H9 (cell line): Measurements from ENCODE around the gene KRT36. TPM values are rescaled to one million over a fixed set of nuclear protein-coding genes. Genes with fewer than 3 reads are reported as not detected.

ENCODE experiments used
- DNase-seq: peaks from one replicate; pipeline ENCODE4 v3.0.0-alpha.2; 2017
- H2AFZ ChIP-seq: one replicate; pipeline ENCODE4 v1.6.1; 2013; ENCODE audit warnings: mild to moderate bottlenecking, low read length, control low read depth, moderate library complexity
- H2AK5ac ChIP-seq: 2 replicates; pipeline ENCODE4 v1.6.1; 2013; ENCODE audit warnings: low read length, control low read depth, mixed read lengths; ENCODE audit not compliant: insufficient read length
- H2BK120ac ChIP-seq: one replicate; pipeline ENCODE4 v1.6.1; 2013; ENCODE audit warnings: low read depth, mild to moderate bottlenecking, low read length, control low read depth, inconsistent platforms; ENCODE audit not compliant: poor library complexity, severe bottlenecking
- H2BK12ac ChIP-seq: 2 replicates; pipeline ENCODE4 v1.6.1; 2013; ENCODE audit warnings: low read length, control low read depth, mixed read lengths, low read depth; ENCODE audit not compliant: insufficient read length
- H2BK15ac ChIP-seq: 2 replicates; pipeline ENCODE4 v1.6.1; 2013; ENCODE audit warnings: low read depth, low read length, control low read depth
- H2BK20ac ChIP-seq: one replicate; pipeline ENCODE4 v1.6.1; 2013; ENCODE audit warnings: low read depth, mild to moderate bottlenecking, low read length, control low read depth, inconsistent platforms; ENCODE audit not compliant: poor library complexity, severe bottlenecking
- H2BK5ac ChIP-seq: 2 replicates; pipeline ENCODE4 v1.6.1; 2013; ENCODE audit warnings: low read length, control low read depth, mixed read lengths; ENCODE audit not compliant: insufficient read length
- H3K14ac ChIP-seq: 2 replicates; pipeline ENCODE4 v1.6.1; 2013; ENCODE audit warnings: low read length, control low read depth; ENCODE audit not compliant: insufficient read depth
- H3K18ac ChIP-seq: 2 replicates; pipeline ENCODE4 v1.6.1; 2013; ENCODE audit warnings: low read depth, mild to moderate bottlenecking, mixed read lengths, low read length, control low read depth; ENCODE audit not compliant: insufficient read length
- H3K23ac ChIP-seq: 2 replicates; pipeline ENCODE4 v1.6.1; 2013; ENCODE audit warnings: low read length, control low read depth, mixed read lengths, low read depth; ENCODE audit not compliant: insufficient read length
- H3K23me2 ChIP-seq: 2 replicates; pipeline ENCODE4 v1.6.1; 2013; ENCODE audit warnings: low read depth, mild to moderate bottlenecking, mixed read lengths, low read length, control low read depth; ENCODE audit not compliant: insufficient read length, poor library complexity, severe bottlenecking
- H3K27ac ChIP-seq: 2 replicates; pipeline ENCODE4 v1.5.1; 2013; ENCODE audit warnings: low read length, control low read depth, mixed read lengths, low read depth; ENCODE audit not compliant: insufficient read length
- H3K27me3 ChIP-seq: 2 replicates; pipeline ENCODE4 v1.6.1; 2013; ENCODE audit warnings: low read length, control low read depth, inconsistent platforms; ENCODE audit not compliant: insufficient read depth
- H3K4ac ChIP-seq: 2 replicates; pipeline ENCODE4 v1.6.1; 2013; ENCODE audit warnings: low read depth, mild to moderate bottlenecking, control low read depth, inconsistent platforms, low read length, moderate library complexity
- H3K4me1 ChIP-seq: 2 replicates; pipeline ENCODE4 v1.6.1; 2013; ENCODE audit warnings: low read length, control low read depth, inconsistent platforms; ENCODE audit not compliant: insufficient read depth
- H3K4me2 ChIP-seq: 2 replicates; pipeline ENCODE4 v1.6.1; 2013; ENCODE audit warnings: low read length, control low read depth, mixed read lengths; ENCODE audit not compliant: insufficient read length, insufficient read depth
- H3K56ac ChIP-seq: 2 replicates; pipeline ENCODE4 v1.6.1; 2013; ENCODE audit warnings: low read depth, mild to moderate bottlenecking, mixed read lengths, low read length, control low read depth; ENCODE audit not compliant: insufficient read length
- H3K79me1 ChIP-seq: 2 replicates; pipeline ENCODE4 v1.6.1; 2013; ENCODE audit warnings: low read depth, mild to moderate bottlenecking, moderate library complexity, low read length, control low read depth, inconsistent platforms; ENCODE audit not compliant: insufficient read depth, poor library complexity, severe bottlenecking
- H3K79me2 ChIP-seq: 2 replicates; pipeline ENCODE4 v1.6.1; 2013; ENCODE audit warnings: low read length, control low read depth, inconsistent platforms; ENCODE audit not compliant: insufficient read depth
- H3K9ac ChIP-seq: 2 replicates; pipeline ENCODE4 v1.6.1; 2013; ENCODE audit warnings: low read length, control low read depth, mixed read lengths; ENCODE audit not compliant: insufficient read length; ENCODE audit errors: extremely low read depth
- H3K9me3 ChIP-seq: one replicate; pipeline ENCODE4 v1.6.1; 2013; ENCODE audit warnings: low read depth, low read length, inconsistent platforms; ENCODE audit not compliant: control insufficient read depth
- H3T11ph ChIP-seq: one replicate; pipeline ENCODE4 v1.6.1; 2013; ENCODE audit warnings: mild to moderate bottlenecking, low read length, control low read depth, inconsistent platforms
- H4K20me1 ChIP-seq: one replicate; pipeline ENCODE4 v1.6.1; 2013; ENCODE audit not compliant: control insufficient read depth, insufficient read length, insufficient read depth
- H4K5ac ChIP-seq: 2 replicates; pipeline ENCODE4 v1.6.1; 2013; ENCODE audit warnings: low read depth, mild to moderate bottlenecking, mixed read lengths, low read length, control low read depth; ENCODE audit not compliant: insufficient read length
- H4K8ac ChIP-seq: replicated peaks from 2 replicates; pipeline ENCODE4 v1.6.1; 2013; ENCODE audit warnings: low read length, control low read depth, mixed read lengths, low read depth; ENCODE audit not compliant: insufficient read length
- H4K91ac ChIP-seq: 2 replicates; pipeline ENCODE4 v1.6.1; 2013; ENCODE audit warnings: low read depth, mild to moderate bottlenecking, moderate library complexity, mixed read lengths, low read length, control low read depth; ENCODE audit not compliant: insufficient read length
- H3K27ac Mint-ChIP-seq, 3 experiments: 2 replicates in 2 of 3; 3 replicates in 1 of 3; pipeline ENCODE4 v1.8.0; 2020 to 2021; ENCODE audit warnings: mixed read lengths in 3 of 3, mild to moderate bottlenecking in 1 of 3, moderate library complexity in 1 of 3
- H3K27me3 Mint-ChIP-seq: 2 replicates; pipeline ENCODE4 v1.8.0; 2021; ENCODE audit warnings: low read depth, mild to moderate bottlenecking, moderate library complexity, mixed read lengths
- H3K36me3 Mint-ChIP-seq, 3 experiments: 2 replicates in 2 of 3; 3 replicates in 1 of 3; pipeline ENCODE4 v1.8.0; 2020 to 2021; ENCODE audit warnings: low read depth in 3 of 3, mixed read lengths in 3 of 3; ENCODE audit not compliant: insufficient read depth in 1 of 3
- H3K4me1 Mint-ChIP-seq, 2 experiments: 2 replicates each; pipeline ENCODE4 v1.8.0; 2020; ENCODE audit warnings: mixed read lengths in 2 of 2
- H3K4me3 Mint-ChIP-seq, 2 experiments: 2 replicates in 1 of 2; 3 replicates in 1 of 2; pipeline ENCODE4 v1.8.0; 2020 to 2021; ENCODE audit warnings: mild to moderate bottlenecking in 2 of 2, mixed read lengths in 2 of 2, moderate library complexity in 1 of 2
- H3K9me3 Mint-ChIP-seq, 2 experiments: 2 replicates in 1 of 2; 3 replicates in 1 of 2; pipeline ENCODE4 v1.8.0; 2020; ENCODE audit warnings: mild to moderate bottlenecking in 2 of 2, mixed read lengths in 2 of 2, moderate library complexity in 1 of 2
- WGBS: extraction: QIAGEN DNeasy Blood & Tissue Kit; methylation state at CpG from one replicate; pipeline ENCODE4 v1.1.7; 2013; ENCODE audit warnings: missing lambda C conversion rate, low lambda C conversion rate, mixed read lengths; ENCODE audit not compliant: insufficient read length; ENCODE audit errors: extremely low coverage; 5-methylcytosine and 5-hydroxymethylcytosine counted together
- total RNA-seq: library from RNA; stranded (reverse); gene quantifications from 2 replicates; pipeline ENCODE4 v1.2.1, GENCODE V29; 2021
- TF ChIP-seq, protein P1 (sequence below): fragments of 200-600 bp; sonication (generic); conservative IDR thresholded peaks from 3 replicates; pipeline ENCODE4 v1.8.0; 2021; ENCODE audit warnings: antibody characterized with exemption, mild to moderate bottlenecking

Gene KRT36
- total RNA-seq, 1 experiment from 2014 or later = not detected

DNA sequence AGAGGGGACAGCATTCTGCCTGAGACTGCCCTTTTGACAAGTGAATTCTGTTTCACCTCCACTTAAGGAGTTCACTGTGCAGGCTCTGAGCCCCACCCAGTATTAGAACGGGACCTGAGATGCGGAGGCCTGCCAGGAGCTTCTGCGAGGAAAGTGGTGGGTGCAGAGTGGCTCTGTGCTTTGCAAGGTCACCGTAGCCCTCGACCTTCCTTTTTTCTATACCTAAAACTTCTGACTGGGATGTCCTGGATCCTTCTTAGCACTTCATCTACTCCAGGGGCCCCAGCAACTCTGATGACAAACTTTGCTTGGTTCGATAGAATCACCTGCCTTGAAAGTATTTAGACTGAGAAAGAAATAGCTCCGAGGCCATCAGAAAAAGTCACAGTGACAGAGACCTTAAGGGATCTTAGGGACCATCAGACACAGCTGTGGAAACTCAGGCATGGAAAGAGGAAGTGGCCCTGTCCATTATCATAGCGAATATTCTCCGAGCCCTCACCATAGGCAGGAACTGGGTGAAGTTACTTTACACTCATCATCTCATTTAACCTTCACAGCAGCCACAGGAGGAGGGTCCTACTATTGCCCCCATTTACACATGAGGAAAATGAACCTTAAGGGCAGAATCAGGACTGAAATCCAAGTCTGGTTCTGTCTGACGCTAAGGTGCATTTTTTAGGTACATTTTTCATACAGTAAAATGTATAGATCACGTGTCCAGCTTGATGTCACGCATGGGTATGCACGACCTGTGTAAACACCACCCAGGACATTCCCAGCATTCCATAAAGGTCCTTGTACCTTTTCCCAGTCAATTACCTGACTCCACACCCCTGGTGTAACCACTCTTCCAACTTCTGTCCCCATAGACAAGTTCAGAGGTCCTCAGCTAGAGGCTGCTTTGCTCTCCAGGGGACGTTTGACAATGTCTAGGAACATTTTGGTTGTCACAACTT, 16.4 kb upstream of the KRT36 start:
- Histone ChIP-seq H3K4ac (no peak overlapping the region), H3K56ac (no peak overlapping the region), H4K91ac (no peak overlapping the region), H2AK5ac (no peak overlapping the region), H3K9ac (no peak overlapping the region), H3K18ac (no peak overlapping the region), H4K20me1 (no peaks in the 10 kb centered on the region), H3K27ac (no peak overlapping the region), H2BK5ac (no peak overlapping the region), H3K23ac (no peak overlapping the region), H3K27me3 (no peaks in the 10 kb centered on the region), H3K23me2 (no peaks in the 10 kb centered on the region), H3K79me2 (no peaks in the 10 kb centered on the region), H2AFZ (no peak overlapping the region), H3K4me1 (0 out of 2 replicates have a peak, but pooled peaks cover 3% of the 10 kb centered on the region), H4K5ac (no peak overlapping the region), H2BK15ac (no peak overlapping the region), H4K8ac (no peak overlapping the region), H3K79me1 (no peaks in the 10 kb centered on the region), H2BK20ac (no peak overlapping the region), H2BK120ac (no peak overlapping the region), H3T11ph (no peak overlapping the region), H2BK12ac (no peak overlapping the region), H3K9me3 (no peaks in the 10 kb centered on the region), H3K4me2 (no peak overlapping the region), H3K14ac (no peak overlapping the region)
- TF ChIP-seq, protein P1, sequence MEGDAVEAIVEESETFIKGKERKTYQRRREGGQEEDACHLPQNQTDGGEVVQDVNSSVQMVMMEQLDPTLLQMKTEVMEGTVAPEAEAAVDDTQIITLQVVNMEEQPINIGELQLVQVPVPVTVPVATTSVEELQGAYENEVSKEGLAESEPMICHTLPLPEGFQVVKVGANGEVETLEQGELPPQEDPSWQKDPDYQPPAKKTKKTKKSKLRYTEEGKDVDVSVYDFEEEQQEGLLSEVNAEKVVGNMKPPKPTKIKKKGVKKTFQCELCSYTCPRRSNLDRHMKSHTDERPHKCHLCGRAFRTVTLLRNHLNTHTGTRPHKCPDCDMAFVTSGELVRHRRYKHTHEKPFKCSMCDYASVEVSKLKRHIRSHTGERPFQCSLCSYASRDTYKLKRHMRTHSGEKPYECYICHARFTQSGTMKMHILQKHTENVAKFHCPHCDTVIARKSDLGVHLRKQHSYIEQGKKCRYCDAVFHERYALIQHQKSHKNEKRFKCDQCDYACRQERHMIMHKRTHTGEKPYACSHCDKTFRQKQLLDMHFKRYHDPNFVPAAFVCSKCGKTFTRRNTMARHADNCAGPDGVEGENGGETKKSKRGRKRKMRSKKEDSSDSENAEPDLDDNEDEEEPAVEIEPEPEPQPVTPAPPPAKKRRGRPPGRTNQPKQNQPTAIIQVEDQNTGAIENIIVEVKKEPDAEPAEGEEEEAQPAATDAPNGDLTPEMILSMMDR = no peak
- Mint-ChIP-seq H3K36me3 (no peaks in the 10 kb centered on the region), H3K9me3 (no peaks in the 10 kb centered on the region), H3K4me3 (no peak overlapping the region), H3K4me1 (peaks cover 19 to 22% of the 10 kb centered on the region in 2 experiments), H3K27ac (no peak overlapping the region; a peak in 1 of 7 replicates), H3K27me3 (no peaks in the 10 kb centered on the region)
- WGBS = no CpG with 5 or more reads among the region's 14 CpGs
- no peak for DNase-seq
